Heart left ventricle (tissue), 13 donors: ENCODE results near the gene CDH23.

Experiments used
- POLR2A ChIP-seq, 2 donors: fragments of 450-650 bp; IDR thresholded peaks; one replicate each; pipeline ENCODE4 v1.6.1; 2017; ENCODE audit warnings: antibody characterized with exemption in 2 of 2, mild to moderate bottlenecking in 2 of 2, moderate library complexity in 2 of 2
- TF ChIP-seq, protein P1 (sequence below), 12 donors: fragments of 200-600 bp; sonication (generic) in 4 of 12; IDR thresholded peaks; one replicate each; pipeline versions ENCODE4 v1.5.0 to v1.8.0; 2018 to 2022; ENCODE audit warnings: antibody characterized with exemption in 12 of 12, mild to moderate bottlenecking in 5 of 12
- donor health status: ischemic (EF 13 %, LVEDD 7.1; RV severe dilation, severe dysfunction).
- donor health status: DM: no; HTN: yes; CAD: no.
- donor health status: DM: no; HTN: no; CAD: no.
- donor health status: ischemic (EF 25% LVEDD 6.9; RV normal size, moderate dysfunction).
- donor health status: ischemic (EF 25% LVEDD 5.7; RV mildly dilated, moderate dysfunction).
- donor health status: ischemic (EF 35%, LVEDD 5.7; RV mildly dilated, moderate dysfunction).
- donor health status: nonischemic (EF 11% LVEDD 7.7; RV severe dilation, severe dysfunction).
- donor health status: DM: yes; HTN: yes; CAD: no.
- donor health status: PGD.
- donor health status: ischemic (EF 29% LVEDD 5.4; RV normal size, mild dysfunction).
- donor health status: nonischemic (EF 23%, LVEDD 6.1; RV moderate dilation, normal function).

DNA sequence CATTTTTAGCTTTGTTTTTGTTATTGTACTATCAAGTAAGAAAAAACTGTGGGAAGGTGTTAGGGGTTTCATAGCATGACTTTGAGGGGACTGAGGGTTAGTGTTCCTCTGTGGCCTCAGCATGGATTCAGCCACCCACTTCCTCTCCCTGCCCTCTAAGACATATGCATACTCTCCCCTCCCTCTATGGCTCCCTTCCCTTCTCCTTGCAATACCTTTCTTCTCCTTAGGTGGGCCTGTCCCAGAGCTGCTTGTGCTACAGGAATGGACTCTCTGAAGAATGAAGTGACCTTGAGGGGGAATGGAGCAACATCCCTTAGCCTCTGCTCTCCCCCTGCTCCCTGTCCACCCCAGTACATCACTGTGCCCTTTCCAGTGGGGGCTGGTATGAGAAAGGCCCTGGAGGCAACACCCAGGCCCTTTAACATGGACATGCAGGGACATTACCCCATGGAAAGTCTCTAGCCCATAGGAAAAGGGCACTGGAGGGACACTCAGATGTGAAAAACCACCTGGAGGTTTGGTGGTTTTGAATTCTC lies 22.4 kb downstream of the CDH23 start:
- TF ChIP-seq, protein P1, sequence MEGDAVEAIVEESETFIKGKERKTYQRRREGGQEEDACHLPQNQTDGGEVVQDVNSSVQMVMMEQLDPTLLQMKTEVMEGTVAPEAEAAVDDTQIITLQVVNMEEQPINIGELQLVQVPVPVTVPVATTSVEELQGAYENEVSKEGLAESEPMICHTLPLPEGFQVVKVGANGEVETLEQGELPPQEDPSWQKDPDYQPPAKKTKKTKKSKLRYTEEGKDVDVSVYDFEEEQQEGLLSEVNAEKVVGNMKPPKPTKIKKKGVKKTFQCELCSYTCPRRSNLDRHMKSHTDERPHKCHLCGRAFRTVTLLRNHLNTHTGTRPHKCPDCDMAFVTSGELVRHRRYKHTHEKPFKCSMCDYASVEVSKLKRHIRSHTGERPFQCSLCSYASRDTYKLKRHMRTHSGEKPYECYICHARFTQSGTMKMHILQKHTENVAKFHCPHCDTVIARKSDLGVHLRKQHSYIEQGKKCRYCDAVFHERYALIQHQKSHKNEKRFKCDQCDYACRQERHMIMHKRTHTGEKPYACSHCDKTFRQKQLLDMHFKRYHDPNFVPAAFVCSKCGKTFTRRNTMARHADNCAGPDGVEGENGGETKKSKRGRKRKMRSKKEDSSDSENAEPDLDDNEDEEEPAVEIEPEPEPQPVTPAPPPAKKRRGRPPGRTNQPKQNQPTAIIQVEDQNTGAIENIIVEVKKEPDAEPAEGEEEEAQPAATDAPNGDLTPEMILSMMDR (IDR thresholded peaks at IDR 0.05) = no peak
- no peak for TF ChIP-seq POLR2A (IDR thresholded peaks at IDR 0.05)
